Erythroblast (primary cell): ENCODE results near the gene CEP41.

ENCODE experiments used
- GATA1 ChIP-seq: IDR thresholded peaks from 2 replicates; pipeline ENCODE4 v1.6.1; 2011; ENCODE audit warnings: low read depth, mild to moderate bottlenecking, control low read depth, low read length, moderate library complexity
- POLR2A ChIP-seq: IDR thresholded peaks from 2 replicates; pipeline ENCODE4 v1.6.1; 2011; ENCODE audit warnings: mild to moderate bottlenecking, low read length

- TF ChIP-seq POLR2A (no peak), GATA1 (no peak)
Measured at GRCh38 chr7:130352194-130353074, 88.4 kb downstream of the CEP41 start.
